Peyer's patch (tissue), 4 donors: ENCODE results near the gene MYO1B. TPM values are rescaled to one million over a fixed set of nuclear protein-coding genes. Genes with fewer than 3 reads are reported as not detected.

Source experiments
- DNase-seq, 3 donors: peaks; one replicate each; pipeline ENCODE4 v3.0.0-alpha.2; 2017 to 2019
- H3K27ac ChIP-seq, 4 donors: fragments of 200-600 bp; sonication (generic); one replicate each; pipeline ENCODE4 v1.5.1; 2016 to 2019
- H3K27me3 ChIP-seq, 2 donors: fragments of 200-600 bp; sonication (generic); one replicate each; pipeline ENCODE4 v1.5.1; 2019
- H3K36me3 ChIP-seq, 3 donors: fragments of 200-600 bp; sonication (generic); one replicate each; pipeline ENCODE4 v1.5.1; 2016 to 2019
- H3K4me1 ChIP-seq, 4 donors: fragments of 200-600 bp; sonication (generic); one replicate each; pipeline ENCODE4 v1.5.1; 2016 to 2019
- H3K4me3 ChIP-seq, 4 donors: fragments of 200-600 bp; sonication (generic); 1 replicate in 3 of 4; 2 replicates in 1 of 4; pipeline ENCODE4 v1.5.1; 2016 to 2019; ENCODE audit warnings: mild to moderate bottlenecking in 1 of 4
- H3K9me3 ChIP-seq, 4 donors: fragments of 200-600 bp; sonication (generic); one replicate each; pipeline ENCODE4 v1.5.1; 2016 to 2019; ENCODE audit warnings: mild to moderate bottlenecking in 1 of 4
- POLR2A ChIP-seq, 2 donors: fragments of 450-650 bp; IDR thresholded peaks; one replicate each; pipeline ENCODE4 v1.5.1; 2017; ENCODE audit warnings: antibody characterized with exemption in 2 of 2, mild to moderate bottlenecking in 2 of 2, moderate library complexity in 2 of 2
- total RNA-seq, 4 donors: library from RNA; depleted of rRNA; stranded (reverse); fragments of >200 nt; gene quantifications; one replicate each; pipeline ENCODE4 v1.1.0, GENCODE V29; 2016
- TF ChIP-seq, protein P1 (sequence below), 6 experiments: fragments of 450-650 bp in 4 of 6; fragments of 200-600 bp in 2 of 6; sonication (generic) in 1 of 6; IDR thresholded peaks; one replicate each; pipeline ENCODE4 v1.5.1; 2017 to 2019; ENCODE audit warnings: antibody characterized with exemption in 6 of 6, mild to moderate bottlenecking in 3 of 6, moderate library complexity in 1 of 6

The MYO1B gene
- total RNA-seq, 4 donors from 2014 or later = 13.1 to 25.5 (median 19.4) TPM

DNA sequence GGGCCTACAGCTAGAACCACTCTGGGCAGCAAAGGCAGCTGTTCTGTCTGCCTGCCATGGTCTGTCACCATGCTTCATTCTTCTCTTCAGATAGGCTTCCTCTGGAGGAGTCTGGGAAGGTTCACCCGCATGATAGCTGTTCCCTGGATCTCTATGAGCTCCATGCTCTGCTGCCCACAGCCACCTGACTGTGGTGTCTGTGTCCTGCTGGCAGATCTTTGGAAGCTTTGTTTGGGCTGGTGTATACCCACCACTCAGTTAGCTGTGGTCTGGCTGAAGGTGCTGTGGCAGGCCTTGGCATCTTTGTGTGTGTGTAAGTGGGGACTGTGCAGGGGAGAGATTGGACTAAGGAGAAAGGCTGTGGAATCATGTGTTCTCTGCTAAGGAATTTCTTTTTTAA lies 23.4 kb downstream of the MYO1B start:
- Histone ChIP-seq H3K36me3 (no peaks in the 10 kb centered on the region), H3K27me3 (no peaks in the 10 kb centered on the region), H3K4me1 (no peaks in the 10 kb centered on the region), H3K27ac (no peak overlapping the region), H3K9me3 (no peaks in the 10 kb centered on the region), H3K4me3 (no peak overlapping the region)
- TF ChIP-seq POLR2A (IDR thresholded peaks at IDR 0.05) = no peak
- TF ChIP-seq, protein P1, sequence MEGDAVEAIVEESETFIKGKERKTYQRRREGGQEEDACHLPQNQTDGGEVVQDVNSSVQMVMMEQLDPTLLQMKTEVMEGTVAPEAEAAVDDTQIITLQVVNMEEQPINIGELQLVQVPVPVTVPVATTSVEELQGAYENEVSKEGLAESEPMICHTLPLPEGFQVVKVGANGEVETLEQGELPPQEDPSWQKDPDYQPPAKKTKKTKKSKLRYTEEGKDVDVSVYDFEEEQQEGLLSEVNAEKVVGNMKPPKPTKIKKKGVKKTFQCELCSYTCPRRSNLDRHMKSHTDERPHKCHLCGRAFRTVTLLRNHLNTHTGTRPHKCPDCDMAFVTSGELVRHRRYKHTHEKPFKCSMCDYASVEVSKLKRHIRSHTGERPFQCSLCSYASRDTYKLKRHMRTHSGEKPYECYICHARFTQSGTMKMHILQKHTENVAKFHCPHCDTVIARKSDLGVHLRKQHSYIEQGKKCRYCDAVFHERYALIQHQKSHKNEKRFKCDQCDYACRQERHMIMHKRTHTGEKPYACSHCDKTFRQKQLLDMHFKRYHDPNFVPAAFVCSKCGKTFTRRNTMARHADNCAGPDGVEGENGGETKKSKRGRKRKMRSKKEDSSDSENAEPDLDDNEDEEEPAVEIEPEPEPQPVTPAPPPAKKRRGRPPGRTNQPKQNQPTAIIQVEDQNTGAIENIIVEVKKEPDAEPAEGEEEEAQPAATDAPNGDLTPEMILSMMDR (IDR thresholded peaks at IDR 0.05) = no peak
- DNase-seq = no peak

- Histone ChIP-seq H3K9me3 (no peaks in the 10 kb centered on the region), H3K36me3 (no peaks in the 10 kb centered on the region), H3K27ac (no peak overlapping the region), H3K27me3 (no peaks in the 10 kb centered on the region), H3K4me1 (peaks cover 0 to 8% (median 0%) of the 10 kb centered on the region in 4 donors), H3K4me3 (no peak overlapping the region)
- TF ChIP-seq, protein P1 (IDR thresholded peaks at IDR 0.05) = no peak
- no peak for DNase-seq
Observed at GRCh38 chr2:191270306-191271161, 25.3 kb downstream of the MYO1B start.

DNA sequence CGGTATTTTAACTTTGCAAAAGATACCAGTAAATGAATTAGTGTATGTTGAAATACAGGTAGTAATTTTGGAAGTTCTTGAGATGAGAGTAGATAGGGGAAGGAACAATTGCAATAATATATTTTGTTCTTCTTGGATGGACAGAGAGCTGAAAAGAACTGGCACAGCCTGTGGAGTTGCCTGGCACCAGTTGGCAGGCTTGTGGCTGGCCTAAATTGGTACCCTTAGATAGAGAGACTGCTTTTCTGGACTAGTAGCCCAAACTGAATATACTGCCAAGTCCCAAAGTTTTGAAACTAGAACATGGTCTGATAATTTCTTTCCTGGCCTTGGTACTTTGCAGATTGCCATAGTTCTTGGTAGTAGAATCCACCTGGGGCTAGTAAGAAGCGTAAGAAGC lies 26.9 kb downstream of the MYO1B start:
- Histone ChIP-seq H3K27me3 (no peaks in the 10 kb centered on the region), H3K27ac (no peak overlapping the region), H3K9me3 (no peaks in the 10 kb centered on the region), H3K4me1 (peaks cover 0 to 8% (median 0%) of the 10 kb centered on the region in 4 donors), H3K4me3 (no peak overlapping the region), H3K36me3 (no peaks in the 10 kb centered on the region)
- TF ChIP-seq, protein P1 (IDR thresholded peaks at IDR 0.05) = no peak
- no peak for TF ChIP-seq POLR2A (IDR thresholded peaks at IDR 0.05)
- DNase-seq = no peak

DNA sequence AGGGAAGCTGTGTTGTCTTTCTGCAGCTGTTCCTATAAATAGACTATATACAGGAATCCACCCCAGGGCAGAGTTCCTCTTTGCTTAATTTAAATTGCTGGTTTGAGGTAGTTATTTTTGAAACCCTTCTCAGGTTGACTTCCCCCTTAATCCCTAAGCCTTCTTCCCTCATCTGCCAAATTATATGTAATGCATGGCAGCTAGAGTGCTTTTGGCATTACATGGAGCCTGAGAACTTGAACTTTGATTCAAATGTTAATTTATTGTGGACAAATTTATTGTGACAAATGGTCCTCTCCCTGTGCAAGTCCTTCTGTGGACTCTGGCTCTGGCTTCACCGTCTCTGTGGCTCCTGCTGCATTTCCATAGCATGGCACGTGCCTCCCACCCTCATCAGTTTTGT lies 29.2 kb downstream of the MYO1B start:
- Histone ChIP-seq H3K4me3 (no peak overlapping the region), H3K4me1 (peaks cover 0 to 8% (median 0%) of the 10 kb centered on the region in 4 donors), H3K27me3 (no peaks in the 10 kb centered on the region), H3K9me3 (no peaks in the 10 kb centered on the region), H3K27ac (no peak overlapping the region), H3K36me3 (no peaks in the 10 kb centered on the region)
- TF ChIP-seq, protein P1 (IDR thresholded peaks at IDR 0.05) = no peak
- no peak for TF ChIP-seq POLR2A (IDR thresholded peaks at IDR 0.05)
- no peak for DNase-seq

DNA sequence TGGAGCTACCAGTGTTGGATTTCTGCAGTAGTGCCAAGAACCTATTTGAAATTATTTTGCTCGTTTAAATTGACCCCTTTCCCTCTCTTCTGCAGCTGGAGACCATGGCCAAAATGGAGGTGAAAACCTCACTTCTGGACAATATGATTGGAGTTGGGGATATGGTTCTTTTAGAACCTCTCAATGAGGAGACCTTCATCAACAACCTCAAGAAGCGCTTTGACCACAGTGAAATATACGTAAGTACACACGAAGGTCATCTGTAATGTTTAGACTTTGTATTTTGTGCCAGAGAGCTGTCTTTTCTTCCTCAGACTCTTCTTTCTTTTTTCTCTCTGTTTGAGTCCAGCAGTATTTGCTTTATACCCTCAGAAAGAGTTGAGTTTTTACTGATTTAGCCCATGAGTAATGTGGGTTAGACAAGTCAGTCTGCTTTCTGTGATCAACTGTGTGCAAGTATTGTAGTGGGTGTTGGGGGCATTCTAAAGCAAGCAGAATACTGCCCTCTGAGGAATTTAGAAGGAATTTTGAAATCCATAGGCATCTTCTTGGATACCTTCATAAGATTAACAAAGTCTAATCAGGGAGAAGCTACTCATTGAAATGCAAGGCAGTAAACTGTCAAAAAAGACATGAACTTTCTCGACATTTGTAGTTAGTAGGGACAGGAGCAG lies 31.7 kb downstream of the MYO1B start:
- Histone ChIP-seq H3K4me1 (peaks cover 0 to 8% (median 0%) of the 10 kb centered on the region in 4 donors), H3K4me3 (no peak overlapping the region), H3K27me3 (no peaks in the 10 kb centered on the region), H3K27ac (no peak overlapping the region), H3K36me3 (no peaks in the 10 kb centered on the region), H3K9me3 (no peaks in the 10 kb centered on the region)
- DNase-seq = no peak
- TF ChIP-seq, protein P1 (IDR thresholded peaks at IDR 0.05) = no peak
- TF ChIP-seq POLR2A (IDR thresholded peaks at IDR 0.05) = no peak
